ENCODE results near the gene SHISAL2A.

SHISAL2A gene

DNA sequence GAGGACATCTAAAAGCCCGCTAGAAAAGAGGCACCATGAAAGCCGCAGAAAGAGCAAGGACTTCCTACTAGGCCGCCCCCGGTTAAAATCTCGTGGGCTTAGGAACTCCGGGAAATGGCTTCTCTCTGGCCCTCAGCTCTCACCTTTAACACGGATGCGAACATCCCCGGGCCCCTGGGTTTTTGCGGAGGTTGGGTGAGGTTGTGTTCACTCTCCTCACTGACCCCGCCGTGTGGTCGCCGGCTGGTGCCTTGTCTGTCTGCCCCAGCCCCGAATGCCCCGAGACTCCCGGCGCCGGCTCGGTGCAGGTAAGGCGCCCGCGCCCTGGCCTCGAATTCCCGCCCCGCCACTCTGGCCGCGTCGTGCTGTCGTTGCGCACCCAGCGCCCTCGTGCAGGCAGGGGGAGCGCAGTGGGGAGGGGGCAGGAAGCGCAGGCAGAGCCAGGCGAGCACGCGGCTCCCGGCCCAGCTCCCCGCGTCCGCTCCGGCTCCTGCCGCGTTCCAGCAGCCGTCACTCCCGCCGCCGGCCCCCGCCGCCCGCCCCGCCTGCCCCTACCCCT is at the start of gene SHISAL2A:
Gene SHISAL2A, plus strand, starts transcription at position 437 of the 559 bp plus-strand sequence. CDS start 326 bp downstream, outside the sequence.
- DNase-seq = peak; percentile 18

DNA sequence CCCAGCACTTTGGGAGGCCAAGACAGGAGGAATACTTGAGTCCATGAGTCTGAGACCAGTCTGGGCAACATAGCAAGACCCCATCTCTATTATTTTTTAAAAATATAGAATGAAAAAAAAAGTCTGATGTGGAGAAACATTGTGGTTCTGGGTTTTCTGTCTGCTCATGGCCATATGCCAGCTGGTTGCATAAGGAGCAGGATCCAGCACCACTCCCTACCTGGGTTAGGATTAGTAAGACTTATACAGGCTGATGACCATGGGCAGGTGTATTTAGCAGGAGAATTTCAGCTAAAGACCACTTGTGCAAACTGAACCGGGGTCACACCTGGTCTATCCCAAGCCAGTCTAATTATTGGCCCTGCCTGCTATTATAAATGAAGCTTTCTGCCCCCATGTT is 47.5 kb upstream of the SHISAL2A start:
- no peak for DNase-seq

DNA sequence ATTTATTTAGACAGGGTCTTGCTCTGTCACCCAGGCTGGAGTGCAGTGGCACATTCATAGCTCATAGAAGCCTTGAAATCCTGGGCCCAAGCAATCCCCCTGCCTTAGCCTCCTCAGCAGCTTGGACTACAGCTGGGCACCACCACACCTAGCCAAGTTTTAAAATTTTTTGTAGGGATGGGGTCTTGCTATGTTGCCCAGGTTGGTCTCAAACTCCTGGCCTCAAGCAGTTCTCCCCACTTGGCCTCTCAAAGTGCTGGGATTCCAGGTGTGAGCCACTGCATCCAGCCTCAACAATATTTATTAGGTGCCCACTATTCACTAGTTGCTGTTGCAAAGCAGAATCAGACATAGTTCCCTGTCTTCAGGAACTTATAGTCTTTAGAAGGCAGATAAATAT is 44.9 kb upstream of the SHISAL2A start:
- DNase-seq = no peak

DNA sequence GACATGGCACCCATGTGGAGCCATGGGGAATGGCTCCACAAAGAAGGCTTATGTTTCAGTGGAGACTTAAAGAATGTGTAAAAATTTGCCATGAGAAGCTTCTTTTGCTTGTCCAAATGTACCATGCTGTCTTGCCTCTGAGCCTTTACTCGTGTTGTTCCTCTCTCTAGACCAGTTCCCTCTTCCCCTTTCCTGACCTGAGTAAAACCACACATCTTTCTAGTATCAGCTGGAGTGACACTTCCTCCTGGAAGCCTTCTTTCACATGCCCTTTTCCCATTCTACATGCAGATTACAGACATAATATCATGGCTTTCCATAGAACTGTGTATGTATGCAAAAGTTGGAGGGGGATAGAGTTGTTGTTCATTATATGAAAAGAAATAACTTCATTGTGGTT is 44.4 kb upstream of the SHISAL2A start:
- no peak for DNase-seq

DNA sequence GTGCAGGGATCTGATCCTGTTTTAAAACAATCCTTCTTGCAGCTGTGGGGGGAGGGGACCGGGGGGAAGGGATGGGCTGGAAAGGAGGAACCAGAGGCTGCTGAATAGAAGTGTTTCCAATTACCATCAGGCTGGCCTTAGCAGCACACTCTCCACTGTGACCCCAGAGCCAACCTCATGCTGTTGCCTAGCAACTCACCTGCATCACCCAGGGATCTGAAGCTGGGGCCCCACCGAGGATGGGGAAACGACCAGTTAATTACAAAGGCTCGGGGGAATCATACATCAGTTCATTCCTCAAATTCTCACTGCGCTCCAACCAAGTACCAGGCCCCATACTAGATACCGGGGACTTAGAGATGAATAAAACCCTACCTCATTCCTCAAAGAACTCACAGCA is 42.7 kb upstream of the SHISAL2A start:
- DNase-seq = no peak

DNA sequence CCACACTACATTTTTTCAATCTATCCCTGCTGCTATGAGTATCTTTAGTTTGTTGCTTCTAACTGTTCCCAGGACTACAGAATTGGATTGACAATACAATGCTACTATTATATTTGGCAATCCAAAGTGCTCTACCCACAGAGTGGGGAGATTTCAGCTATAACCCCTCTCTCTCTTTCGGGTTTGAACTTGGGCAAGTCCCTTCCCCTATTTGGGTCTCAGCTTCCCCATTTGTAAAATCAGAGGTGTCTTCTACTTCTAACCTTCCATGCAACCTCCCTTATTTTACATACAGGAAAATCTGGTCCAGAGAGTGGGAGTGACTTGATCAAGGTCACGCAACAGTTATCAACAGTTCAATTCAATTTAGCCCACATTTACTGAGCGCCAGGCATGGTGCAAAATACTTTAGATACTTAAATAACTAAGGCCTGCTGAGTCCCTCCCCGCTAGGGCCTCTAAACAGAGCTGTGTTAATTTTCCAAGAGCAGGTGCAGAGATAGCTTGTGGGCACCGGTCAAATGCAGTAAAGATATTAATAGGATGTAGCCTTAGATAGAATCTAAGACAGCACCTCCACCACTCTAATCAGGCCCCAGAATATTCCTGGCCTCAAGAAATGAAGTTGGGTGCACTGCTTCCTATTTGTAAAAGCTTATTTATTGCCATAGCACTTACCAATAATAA is 40.2 kb upstream of the SHISAL2A start:
- DNase-seq = no peak

DNA sequence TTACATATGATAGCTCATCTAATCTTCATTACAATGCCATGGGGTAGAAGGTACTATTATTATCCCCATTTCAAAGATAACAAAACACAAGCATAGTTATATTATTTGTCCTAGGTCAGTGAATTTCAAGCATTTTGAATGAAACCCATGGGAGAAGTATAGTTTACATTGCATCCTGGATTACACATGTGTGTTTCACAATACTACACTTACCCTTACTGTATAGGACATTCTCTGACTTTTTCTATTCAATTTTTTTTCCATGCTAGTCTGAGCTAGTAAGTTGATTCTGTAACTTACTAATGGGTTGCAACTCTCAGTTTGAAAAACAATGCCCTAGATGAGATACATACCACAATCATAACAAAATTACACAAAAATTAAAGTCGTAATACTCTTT is 39.5 kb upstream of the SHISAL2A start:
- DNase-seq = no peak

DNA sequence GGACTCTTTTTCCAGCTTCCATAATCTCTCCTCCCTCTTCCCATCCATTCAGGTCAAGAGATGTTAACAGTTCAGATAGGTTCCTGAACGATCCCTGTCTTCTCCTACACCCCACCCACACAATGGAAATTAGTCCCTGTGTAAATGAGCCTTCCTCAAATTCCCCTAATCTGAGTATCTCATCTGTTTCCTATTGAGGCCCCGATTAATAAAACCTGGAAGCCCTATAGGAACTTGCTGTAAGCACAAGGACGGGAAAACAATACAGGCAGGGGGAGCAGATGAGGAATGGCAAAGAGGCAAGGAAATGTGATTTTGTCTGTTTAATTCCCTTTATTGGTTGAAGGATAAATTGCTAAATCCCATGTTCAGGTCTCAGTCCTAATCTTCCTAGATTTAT is 37.9 kb upstream of the SHISAL2A start:
- DNase-seq = no peak

DNA sequence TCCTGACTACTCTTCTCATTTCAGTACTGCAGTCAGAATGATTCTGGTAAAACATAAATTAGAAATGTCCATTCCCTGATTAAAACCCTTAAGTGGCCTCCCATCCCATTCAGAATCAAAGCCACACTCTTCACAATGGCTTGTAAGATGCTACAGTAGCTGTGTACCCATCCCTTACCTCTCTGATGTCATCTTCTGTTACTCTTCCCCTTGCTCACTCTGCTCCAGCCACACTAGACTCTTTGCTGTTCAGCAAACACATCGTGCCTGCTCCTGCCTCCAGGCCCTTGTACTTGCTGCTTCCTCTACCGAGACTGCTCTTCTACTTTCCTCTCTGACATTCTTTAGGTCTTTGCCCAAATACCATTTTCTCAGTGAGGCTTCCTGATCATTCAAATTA is 35.1 kb upstream of the SHISAL2A start:
- no peak for DNase-seq

DNA sequence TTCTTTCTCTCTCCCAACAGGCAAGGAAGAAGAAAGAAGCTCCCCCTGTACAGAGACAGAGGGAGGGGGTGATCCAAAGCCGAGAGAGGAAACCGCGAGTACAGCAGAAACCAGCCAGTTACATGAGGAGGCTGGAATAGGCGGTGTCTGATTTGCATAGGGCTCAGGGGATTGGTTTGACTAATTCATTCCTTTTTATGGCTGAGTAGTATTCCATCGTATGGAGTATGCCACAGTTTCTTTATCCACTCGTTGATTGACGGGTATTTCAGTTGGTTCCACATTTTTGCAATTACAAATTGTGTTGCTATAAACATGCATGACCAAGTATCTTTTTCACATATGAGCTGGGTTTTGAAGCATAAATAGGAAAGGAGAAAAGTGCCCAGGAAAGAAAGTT is 34.2 kb upstream of the SHISAL2A start:
- DNase-seq = no peak

DNA sequence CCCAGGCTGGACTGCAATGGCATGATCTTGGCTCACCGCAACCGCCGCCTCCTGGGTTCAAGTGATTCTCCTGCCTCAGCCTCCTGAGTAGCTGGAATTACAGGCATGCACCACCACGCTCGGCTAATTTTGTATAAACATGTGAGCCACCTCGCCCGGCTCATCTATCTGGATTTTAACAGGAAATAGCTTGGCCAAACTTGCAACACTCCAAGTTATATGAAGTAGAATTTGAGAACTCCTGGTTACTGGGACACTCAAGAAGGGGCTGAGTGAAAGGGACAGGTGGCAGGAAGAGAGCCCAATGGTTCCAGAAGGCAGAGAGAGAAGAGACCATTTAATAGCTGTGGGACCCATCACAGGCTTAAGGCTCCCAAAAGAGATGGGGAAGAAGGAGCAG is 33.7 kb upstream of the SHISAL2A start:
- no peak for DNase-seq

DNA sequence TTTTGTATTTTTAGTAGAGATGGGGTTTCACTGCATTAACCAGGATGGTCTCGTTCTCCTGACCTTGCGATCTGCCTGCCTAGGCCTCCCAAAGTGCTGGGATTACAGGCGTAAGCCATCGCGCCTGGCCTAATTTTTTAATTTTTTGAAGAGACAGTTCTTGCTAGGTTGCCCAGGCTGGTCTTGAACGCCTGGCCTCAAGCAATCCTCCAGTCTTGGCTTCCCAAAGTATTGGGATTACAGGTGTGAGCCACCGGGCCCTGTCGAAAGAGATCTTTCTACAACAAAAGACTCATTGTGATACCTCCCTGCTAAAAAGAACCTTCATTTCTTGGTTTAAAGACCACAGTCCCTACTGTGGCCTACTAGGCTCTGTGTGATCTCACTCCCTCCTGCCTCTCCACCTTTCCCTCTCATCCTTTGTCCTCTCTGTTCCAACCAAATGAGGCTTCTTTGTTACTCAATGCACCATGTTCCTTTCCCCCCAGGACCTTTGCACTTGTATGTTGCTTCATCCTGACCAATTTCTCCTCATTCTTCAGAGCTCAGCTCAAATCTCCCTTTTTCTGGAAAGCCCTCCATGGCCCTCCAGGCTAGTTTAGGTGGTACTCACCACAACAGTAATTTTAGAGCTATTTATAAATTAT is 32.3 kb upstream of the SHISAL2A start:
- no peak for DNase-seq

DNA sequence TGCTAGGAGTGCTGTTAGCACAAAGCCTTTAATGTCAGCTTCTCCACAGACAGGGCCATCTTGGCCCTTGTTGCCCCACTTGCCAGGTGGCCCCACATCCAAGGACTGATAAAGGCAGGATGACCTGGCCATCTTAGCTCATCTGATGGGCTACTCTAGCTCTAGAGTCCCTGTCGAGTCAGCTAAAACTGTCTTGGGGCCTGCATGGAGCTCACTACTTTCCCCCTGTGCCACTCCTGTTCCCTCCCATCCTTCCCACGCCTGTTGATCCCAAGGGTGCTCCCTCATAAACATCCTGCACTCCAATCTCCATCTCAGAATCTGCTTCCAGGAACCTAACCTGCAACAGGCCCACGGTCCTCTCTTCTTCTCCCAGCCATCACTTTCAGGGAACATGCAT is 31.4 kb upstream of the SHISAL2A start:
- no peak for DNase-seq

DNA sequence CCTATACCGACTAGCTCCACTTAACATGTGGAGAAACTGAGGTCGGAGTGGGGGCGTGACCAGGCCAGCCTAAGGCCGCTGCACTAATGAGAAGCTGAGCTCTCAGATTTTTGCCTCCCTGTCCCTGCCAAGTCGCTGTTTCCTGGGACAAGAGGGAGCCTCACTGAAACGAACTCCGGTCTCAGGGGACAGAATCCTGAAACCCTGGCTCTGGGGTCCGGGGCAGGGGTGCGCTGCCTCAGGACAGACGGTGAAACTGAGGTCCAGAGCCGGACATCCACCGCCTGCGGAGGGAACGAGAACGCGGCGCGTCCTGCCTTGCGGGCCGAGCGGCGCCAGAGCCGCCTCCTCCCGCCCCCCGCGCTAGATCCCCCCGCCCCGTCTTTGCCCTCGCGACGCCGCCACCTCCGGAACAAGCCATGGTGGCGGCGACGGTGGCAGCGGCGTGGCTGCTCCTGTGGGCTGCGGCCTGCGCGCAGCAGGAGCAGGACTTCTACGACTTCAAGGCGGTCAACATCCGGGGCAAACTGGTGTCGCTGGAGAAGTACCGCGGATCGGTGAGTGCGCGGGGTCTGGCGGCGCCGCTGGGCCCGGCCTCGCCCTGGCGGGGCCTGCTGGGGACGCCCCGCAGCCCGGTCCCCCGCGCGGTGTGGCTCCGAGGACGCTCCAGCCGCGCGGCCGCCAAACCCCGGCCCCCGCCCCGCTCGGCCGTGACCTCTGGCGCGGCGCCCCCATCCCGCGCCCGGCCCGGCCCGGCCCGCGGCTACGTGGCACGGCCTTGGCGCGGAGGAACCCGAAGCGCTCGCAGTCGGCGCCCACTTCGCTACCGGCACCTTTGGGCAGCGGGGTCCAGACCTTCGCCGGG is 30.7 kb upstream of the SHISAL2A start, which contains the start of gene GPX7:
Gene GPX7, plus strand, starts transcription at position 381 of the 865 bp plus-strand sequence. Its CDS starts 39 bp downstream, at position 420.
- peak; percentile 55 for DNase-seq

DNA sequence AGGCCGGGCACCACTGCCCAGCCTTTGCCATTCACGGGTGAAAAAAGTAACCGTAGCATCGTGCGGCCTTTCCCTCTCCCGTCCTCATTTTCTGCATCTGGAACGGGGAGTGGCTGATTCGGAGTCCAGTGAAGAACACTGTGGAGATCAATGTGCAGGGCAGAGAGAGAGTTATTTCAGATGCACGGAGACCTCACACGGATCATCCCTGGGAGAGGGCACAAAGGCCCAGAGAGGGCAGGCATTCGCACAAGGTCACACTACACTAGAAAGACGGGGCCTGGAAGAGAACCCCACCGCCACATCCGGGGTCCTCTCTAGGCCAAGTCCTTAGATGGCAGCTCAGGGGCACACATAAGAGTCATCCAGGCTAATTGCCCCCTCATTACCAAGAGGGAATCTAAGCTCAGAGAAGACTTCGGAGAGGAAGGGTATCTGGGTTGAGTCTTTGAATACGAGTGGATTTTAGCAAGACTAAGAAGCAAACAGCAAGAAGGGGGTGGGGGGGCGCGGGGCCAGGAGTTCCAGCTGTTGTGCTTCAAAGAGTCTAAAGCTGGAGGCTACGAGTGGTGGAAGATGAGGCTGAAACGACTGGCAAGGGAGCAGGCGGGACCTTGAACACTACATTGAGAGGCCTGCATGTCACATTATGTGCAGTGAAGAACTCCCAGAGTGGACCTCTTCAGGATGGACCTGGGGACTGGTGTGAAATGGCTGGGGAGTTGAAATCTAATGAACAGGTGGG is 29.9 kb upstream of the SHISAL2A start:
- no peak for DNase-seq

DNA sequence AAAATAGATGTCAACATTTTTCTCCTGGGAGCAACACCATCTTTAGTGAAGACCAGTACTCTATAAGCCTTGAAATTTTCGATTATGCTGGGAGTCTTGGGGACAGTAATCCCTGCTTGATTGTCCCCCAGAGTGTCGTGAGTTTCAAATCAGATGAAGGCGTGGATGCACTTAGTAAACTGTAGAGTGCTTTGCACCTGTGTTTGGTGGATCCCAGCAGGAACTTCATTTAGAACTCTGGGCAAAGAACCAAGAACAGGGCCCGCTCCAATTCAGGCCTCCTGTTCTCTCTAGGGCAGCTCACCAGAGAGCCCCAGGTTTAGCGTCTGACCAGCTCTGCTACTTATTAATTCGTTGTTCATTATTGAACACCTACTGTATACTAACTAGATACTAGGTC is 29.3 kb upstream of the SHISAL2A start:
- no peak for DNase-seq

DNA sequence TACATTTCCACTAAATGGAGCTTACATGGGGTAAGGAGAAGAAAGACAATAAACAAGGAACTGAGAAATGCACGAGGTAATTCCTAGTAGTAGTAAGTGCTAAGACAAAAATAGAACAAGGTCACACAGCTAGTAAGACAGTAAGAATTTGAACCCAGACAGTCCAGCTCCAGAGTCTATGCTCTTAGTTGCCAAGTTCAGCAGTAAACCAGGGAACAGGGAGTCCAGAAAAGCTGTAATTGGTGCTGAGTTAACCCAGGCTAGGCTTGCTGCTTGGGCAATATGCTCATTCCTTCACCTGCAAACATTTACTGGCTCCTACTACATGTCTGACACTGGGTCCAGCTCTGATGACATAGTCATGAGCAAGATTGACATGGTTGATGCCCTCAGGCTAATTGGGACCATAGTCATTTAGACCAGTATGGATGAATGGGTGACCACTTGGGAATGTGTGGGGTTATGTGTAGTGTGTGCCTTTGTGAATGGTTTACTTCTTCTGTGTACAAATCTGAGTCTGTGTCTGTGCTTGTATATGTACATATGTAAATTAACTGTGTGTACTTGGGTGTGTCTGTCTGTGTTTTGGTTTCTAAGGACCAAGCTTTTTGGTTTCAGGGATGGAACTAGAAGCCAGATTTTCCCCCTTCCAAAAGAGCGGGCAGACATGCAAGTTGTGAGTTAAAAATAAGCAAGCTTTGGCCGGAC is 28.8 kb upstream of the SHISAL2A start:
- DNase-seq = no peak

DNA sequence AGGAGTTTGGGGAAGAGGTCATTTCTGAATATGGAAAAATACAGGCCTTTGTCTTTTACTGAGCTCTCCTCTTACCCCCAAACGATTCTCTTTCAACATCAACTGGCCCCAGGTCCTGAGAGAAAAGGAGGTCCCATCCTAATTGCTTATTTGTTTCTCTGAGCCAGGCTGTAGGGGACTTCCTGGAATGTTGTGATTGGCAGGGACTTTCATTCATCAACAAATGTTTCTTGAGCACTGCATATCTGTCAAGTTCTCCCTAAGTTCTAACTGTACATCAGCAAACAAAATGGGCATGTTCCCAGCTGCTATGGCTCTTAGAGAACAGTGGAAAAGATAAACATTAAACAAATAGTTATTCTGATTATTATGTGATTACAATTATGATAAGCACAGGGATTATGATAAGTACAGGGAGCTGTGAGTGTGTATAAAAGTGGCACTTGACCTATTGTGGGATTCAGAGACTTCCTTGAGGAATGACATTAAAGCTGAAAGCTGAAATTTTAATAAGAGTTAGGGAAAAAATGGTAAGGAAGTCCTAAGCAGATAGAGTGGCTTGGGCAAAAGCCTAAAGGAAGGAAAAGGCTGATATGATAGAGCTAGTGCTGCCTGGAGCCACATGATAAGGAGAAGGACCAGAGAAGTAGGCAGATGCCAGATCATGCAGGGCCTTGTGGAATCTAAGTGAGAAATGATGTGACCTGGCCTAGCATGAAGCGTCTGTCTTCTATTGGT is 19.2 kb upstream of the SHISAL2A start:
- peak; percentile 90 for DNase-seq

DNA sequence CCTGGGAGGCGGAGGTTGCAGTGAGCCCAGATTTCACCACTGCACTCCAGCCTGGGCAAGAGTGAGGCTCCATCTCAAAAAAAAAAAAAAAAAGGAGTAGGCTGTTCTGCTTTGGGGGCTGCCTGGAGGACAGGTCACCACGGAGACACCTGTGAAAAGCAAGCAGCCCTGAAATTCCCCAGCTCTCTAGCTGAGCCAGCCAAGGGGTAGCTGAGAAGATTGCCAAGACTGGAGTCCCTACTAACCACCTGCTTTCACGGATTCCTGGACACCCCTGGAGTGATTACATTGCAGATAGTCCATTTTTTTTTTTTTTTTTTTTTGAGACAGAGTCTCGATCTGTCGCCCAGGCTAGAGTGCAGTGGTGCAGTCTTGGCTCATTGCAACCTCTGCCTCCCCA is 18.3 kb upstream of the SHISAL2A start:
- DNase-seq = no peak

DNA sequence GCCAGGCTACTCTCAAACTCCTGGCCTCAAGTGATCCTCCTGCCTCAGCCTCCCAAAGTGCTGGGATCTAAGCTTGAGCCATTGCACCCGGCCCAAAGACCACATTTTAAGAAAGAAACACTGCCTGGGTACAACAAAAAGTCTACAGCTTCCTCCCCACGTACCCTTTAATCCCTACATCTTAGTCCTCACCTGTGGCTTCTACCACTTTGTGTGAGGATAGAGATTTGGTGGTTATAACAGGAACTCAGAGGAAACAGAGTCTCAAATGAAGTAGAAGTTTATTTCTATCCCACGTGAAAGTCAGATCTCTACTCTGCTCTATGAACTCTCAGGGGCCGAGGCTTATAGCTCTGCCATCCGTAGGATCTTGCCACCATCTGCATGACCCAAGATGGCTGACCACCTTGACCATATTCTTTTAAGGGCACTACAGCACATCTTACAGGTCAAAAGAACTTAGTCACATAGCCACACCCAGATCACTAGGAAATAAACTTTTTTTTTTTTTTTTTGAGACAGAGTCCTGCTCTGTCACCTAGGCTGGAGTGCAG is 17.4 kb upstream of the SHISAL2A start:
- DNase-seq = no peak

DNA sequence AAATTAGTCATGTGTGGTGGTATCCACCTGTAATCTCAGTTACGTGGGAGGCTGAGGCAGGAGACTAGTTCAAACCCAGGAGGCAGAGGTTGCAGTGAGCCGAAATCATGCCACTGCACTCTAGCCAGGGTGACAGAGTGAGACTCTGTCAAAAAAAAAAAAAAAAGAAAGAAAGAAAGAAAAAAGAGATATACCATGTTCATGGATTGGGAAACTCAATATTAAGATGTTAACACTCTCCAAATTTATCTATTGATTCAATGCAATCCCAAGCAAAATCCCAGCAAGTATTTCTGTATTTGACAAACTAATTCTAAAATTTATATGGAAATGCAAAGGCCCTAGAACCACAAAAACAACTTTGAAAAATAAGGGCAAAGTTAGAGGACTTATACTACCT is 11.0 kb upstream of the SHISAL2A start:
- no peak for DNase-seq

Data from hematopoietic multipotent progenitor cell treated with erythropoietin and hydrocortisone succinate and interleukin-3 and kit ligand, for 6 days (in vitro differentiated cells).